DOHH2 (cell line): ENCODE results near the gene OR6C76.

Source experiments
- H3F3A ChIP-seq: fragments of 200-600 bp; sonication (generic), shearing (Covaris generic); 2 replicates; pipeline ENCODE4 v1.6.0; 2016; ENCODE audit warnings: antibody characterized with exemption, mild to moderate bottlenecking; ENCODE audit not compliant: control insufficient read depth, insufficient read depth
- H3K27ac ChIP-seq: fragments of 200-600 bp; sonication (generic); 2 replicates; pipeline ENCODE4 v1.5.1; 2014; ENCODE audit warnings: low read depth, mild to moderate bottlenecking, low read length, moderate library complexity
- H3K27me3 ChIP-seq: fragments of 200-600 bp; sonication (generic); 2 replicates; pipeline ENCODE4 v1.6.1; 2014; ENCODE audit warnings: mild to moderate bottlenecking, low read length, mixed read lengths; ENCODE audit not compliant: control insufficient read depth
- H3K36me3 ChIP-seq: fragments of 200-600 bp; sonication (generic); 2 replicates; pipeline ENCODE4 v1.6.1; 2014; ENCODE audit warnings: mild to moderate bottlenecking, low read length, moderate library complexity, mixed read lengths; ENCODE audit not compliant: control insufficient read depth
- H3K4me1 ChIP-seq: fragments of 200-600 bp; sonication (generic); 2 replicates; pipeline ENCODE4 v1.6.1; 2014; ENCODE audit warnings: mild to moderate bottlenecking, low read length, mixed read lengths; ENCODE audit not compliant: control insufficient read depth
- H3K4me2 ChIP-seq: fragments of 200-600 bp; sonication (generic); 2 replicates; pipeline ENCODE4 v1.6.0; 2014; ENCODE audit warnings: mild to moderate bottlenecking, low read length, moderate library complexity
- H3K4me3 ChIP-seq: fragments of 200-600 bp; sonication (generic); 2 replicates; pipeline ENCODE4 v1.5.1; 2014; ENCODE audit warnings: mild to moderate bottlenecking, low read length, mixed read lengths
- H3K79me2 ChIP-seq: fragments of 200-600 bp; sonication (generic); 2 replicates; pipeline ENCODE4 v1.6.1; 2014; ENCODE audit warnings: mild to moderate bottlenecking, low read length, mixed read lengths; ENCODE audit not compliant: control insufficient read depth
- H3K9me2 ChIP-seq: fragments of 200-600 bp; sonication (generic); replicated peaks from 2 replicates; pipeline ENCODE4 v1.6.1; 2014; ENCODE audit warnings: mild to moderate bottlenecking, low read length, mixed read lengths; ENCODE audit not compliant: control insufficient read depth
- H3K9me3 ChIP-seq: fragments of 200-600 bp; sonication (generic); 2 replicates; pipeline ENCODE4 v1.6.1; 2014; ENCODE audit warnings: antibody characterized with exemption, low read length, mixed read lengths; ENCODE audit not compliant: control insufficient read depth, insufficient read depth
- H4K20me1 ChIP-seq: fragments of 200-600 bp; sonication (generic); 2 replicates; pipeline ENCODE4 v1.6.0; 2014; ENCODE audit warnings: low read depth, mild to moderate bottlenecking, antibody characterized with exemption, low read length, moderate library complexity; ENCODE audit not compliant: control insufficient read depth, insufficient read depth
- EZH2phosphoT487 ChIP-seq: fragments of 200-600 bp; sonication (generic); IDR thresholded peaks from 2 replicates; pipeline ENCODE4 v1.6.1; 2017; ENCODE audit warnings: borderline replicate concordance, mild to moderate bottlenecking, antibody characterized with exemption, low read length, moderate library complexity, mixed read lengths
- TF ChIP-seq, protein P1 (sequence below): fragments of 200-600 bp; sonication (generic); IDR thresholded peaks from one replicate; pipeline ENCODE4 v1.5.1; 2014; ENCODE audit warnings: antibody characterized with exemption, mild to moderate bottlenecking, low read depth, low read length; ENCODE audit not compliant: poor library complexity, severe bottlenecking

The OR6C76 gene

GRCh38 chr12:55472264-55472663 lies 46.2 kb downstream of the OR6C76 start:
- Histone ChIP-seq H4K20me1 (no peaks in the 10 kb centered on the region), H3K9me2 (no peaks in the 10 kb centered on the region), H3K4me2 (no peak overlapping the region), H3K4me1 (peaks cover 28% of the 10 kb centered on the region), H3K27me3 (no peaks in the 10 kb centered on the region), H3K79me2 (no peaks in the 10 kb centered on the region), H3K9me3 (no peaks in the 10 kb centered on the region), H3F3A (no peaks in the 10 kb centered on the region), H3K27ac (no peak overlapping the region), H3K36me3 (no peaks in the 10 kb centered on the region; the same call in 1 of the 2 replicates), H3K4me3 (no peak overlapping the region)
- TF ChIP-seq, protein P1, sequence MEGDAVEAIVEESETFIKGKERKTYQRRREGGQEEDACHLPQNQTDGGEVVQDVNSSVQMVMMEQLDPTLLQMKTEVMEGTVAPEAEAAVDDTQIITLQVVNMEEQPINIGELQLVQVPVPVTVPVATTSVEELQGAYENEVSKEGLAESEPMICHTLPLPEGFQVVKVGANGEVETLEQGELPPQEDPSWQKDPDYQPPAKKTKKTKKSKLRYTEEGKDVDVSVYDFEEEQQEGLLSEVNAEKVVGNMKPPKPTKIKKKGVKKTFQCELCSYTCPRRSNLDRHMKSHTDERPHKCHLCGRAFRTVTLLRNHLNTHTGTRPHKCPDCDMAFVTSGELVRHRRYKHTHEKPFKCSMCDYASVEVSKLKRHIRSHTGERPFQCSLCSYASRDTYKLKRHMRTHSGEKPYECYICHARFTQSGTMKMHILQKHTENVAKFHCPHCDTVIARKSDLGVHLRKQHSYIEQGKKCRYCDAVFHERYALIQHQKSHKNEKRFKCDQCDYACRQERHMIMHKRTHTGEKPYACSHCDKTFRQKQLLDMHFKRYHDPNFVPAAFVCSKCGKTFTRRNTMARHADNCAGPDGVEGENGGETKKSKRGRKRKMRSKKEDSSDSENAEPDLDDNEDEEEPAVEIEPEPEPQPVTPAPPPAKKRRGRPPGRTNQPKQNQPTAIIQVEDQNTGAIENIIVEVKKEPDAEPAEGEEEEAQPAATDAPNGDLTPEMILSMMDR, result no peak
- no peak for TF ChIP-seq EZH2phosphoT487
